Measurements from ENCODE around the gene ANKRD6. TPM values are rescaled to one million over a fixed set of nuclear protein-coding genes. Genes with fewer than 3 reads are reported as not detected.

ANKRD6 gene
- polyA plus RNA-seq, 1 experiment, result 1.1 TPM

DNA sequence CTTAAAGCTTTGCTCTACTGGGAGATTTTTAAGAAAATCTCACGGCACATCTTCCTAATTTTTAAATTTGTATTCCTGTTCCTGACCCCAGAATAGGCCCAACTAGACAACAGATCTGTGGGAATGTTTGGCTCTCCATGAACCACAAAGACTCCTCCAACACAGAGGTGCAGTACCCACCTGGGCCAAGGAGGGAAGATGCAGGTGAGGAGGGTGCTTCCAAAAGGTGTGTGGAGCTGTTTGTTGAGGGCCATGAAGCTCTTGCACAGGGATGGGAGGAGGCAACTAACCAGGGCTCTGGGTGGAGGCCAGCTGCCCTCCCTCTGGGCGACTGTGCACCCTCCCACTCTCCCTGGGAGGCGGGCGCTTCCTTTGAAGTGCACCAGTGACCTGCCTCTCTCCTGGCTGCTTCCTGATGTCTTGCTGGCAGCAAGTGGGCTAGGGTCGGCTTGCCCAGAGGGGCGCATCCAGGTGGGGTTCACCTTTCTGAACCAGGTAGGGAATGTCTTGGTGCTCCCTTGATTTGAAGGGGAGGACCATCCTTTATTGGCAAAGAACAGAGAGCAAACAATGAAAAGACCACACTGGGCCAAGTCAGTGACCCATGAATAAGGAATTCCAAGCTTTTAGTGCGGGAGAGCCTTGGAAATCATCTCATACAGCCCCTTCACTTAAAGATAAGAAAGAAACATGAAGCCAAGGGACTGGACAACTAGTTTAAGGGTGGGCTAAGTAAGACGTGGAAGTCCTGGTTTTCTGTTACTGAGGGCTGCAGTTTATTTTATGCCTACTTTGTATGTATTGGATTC, 76.0 kb downstream of the ANKRD6 start:
- Histone ChIP-seq H3K27me3 (ENCODE audit: control insufficient read depth, insufficient read depth, low read length) (no peaks in the 10 kb centered on the region), H3K36me3 (ENCODE audit: control insufficient read depth, insufficient read depth, low read length) (no peaks in the 10 kb centered on the region), H3K4me3 (ENCODE audit: low read depth, low read length) (no peak overlapping the region)
- CTCF ChIA-PET, result no interaction called here
- TF ChIP-seq, protein P1, sequence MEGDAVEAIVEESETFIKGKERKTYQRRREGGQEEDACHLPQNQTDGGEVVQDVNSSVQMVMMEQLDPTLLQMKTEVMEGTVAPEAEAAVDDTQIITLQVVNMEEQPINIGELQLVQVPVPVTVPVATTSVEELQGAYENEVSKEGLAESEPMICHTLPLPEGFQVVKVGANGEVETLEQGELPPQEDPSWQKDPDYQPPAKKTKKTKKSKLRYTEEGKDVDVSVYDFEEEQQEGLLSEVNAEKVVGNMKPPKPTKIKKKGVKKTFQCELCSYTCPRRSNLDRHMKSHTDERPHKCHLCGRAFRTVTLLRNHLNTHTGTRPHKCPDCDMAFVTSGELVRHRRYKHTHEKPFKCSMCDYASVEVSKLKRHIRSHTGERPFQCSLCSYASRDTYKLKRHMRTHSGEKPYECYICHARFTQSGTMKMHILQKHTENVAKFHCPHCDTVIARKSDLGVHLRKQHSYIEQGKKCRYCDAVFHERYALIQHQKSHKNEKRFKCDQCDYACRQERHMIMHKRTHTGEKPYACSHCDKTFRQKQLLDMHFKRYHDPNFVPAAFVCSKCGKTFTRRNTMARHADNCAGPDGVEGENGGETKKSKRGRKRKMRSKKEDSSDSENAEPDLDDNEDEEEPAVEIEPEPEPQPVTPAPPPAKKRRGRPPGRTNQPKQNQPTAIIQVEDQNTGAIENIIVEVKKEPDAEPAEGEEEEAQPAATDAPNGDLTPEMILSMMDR (IDR thresholded peaks at IDR 0.05; ENCODE audit: insufficient read depth, low read depth, low read length), result no peak
- DNase-seq (ENCODE audit: low read depth), result no peak
- POLR2A ChIA-PET, result no interaction called here

GRCh38 chr6:89509777-89510281, 76.9 kb downstream of the ANKRD6 start:
- Histone ChIP-seq H3K36me3 (ENCODE audit: control insufficient read depth, insufficient read depth, low read length) (no peaks in the 10 kb centered on the region), H3K4me3 (ENCODE audit: low read depth, low read length) (no peak overlapping the region), H3K27me3 (ENCODE audit: control insufficient read depth, insufficient read depth, low read length) (no peaks in the 10 kb centered on the region)
- DNase-seq (ENCODE audit: low read depth), result no peak
- ChIA-PET CTCF (no interaction called here), POLR2A (no interaction called here)
- TF ChIP-seq, protein P1 (IDR thresholded peaks at IDR 0.05; ENCODE audit: insufficient read depth, low read depth, low read length), result no peak

DNA sequence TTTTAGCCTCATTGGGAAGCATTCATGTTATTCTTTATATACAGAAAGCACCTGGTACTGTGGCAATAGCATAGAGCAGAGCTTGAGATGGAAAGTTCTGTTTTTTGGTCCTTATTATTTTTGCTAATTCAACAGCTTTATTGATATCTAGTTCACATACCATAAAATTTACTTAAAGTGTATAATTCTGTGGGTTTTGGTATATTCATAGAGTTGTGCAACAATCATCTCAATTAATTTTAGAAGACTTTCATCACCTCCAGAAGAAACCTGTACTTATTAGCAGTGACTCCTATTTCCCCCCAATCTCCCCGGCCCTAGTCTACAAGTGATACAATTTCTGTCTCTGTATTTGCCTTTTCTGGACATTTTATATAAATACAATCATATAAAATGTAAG, 77.4 kb downstream of the ANKRD6 start:
- ChIA-PET CTCF (no interaction called here), POLR2A (no interaction called here)
- Histone ChIP-seq H3K4me3 (ENCODE audit: low read depth, low read length) (no peak overlapping the region), H3K36me3 (ENCODE audit: control insufficient read depth, insufficient read depth, low read length) (no peaks in the 10 kb centered on the region), H3K27me3 (ENCODE audit: control insufficient read depth, insufficient read depth, low read length) (no peaks in the 10 kb centered on the region)
- no peak for DNase-seq (ENCODE audit: low read depth)
- TF ChIP-seq, protein P1 (IDR thresholded peaks at IDR 0.05; ENCODE audit: insufficient read depth, low read depth, low read length), result no peak

DNA sequence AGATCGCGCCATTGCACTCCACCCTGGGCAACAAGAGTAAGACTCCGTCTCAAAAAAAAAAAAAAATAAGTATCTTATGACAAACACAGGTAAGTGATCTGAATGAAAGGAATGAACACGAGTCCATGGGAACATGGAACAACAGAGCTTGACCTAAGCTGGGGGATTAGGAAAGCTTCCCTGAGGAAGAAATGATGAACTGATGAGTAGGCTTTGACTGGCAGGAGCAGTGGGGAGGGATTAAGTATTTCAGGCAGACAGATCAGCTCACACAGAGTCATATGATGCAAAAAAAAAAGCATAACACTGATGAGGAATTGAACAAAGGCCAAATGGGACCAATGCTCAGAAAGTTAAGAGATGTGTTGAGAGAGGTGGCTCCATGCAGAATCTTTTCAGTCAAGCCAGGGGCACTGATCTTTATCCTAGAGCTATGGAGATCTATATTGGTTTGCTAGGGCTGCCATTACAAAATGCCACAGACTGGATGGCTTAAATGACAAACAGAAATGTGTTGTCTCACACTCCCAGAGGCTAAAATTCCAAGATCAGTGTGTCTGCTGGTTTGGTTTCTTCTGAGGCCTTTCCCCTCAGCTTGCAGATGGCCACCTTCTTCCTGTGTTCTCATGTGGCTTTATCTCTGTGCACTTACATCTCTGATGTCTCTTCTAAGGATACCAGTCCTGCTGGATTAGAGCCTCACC, 85.6 kb downstream of the ANKRD6 start:
- Histone ChIP-seq H3K27me3 (ENCODE audit: control insufficient read depth, insufficient read depth, low read length) (no peaks in the 10 kb centered on the region), H3K4me3 (ENCODE audit: low read depth, low read length) (no peak overlapping the region), H3K36me3 (ENCODE audit: control insufficient read depth, insufficient read depth, low read length) (no peaks in the 10 kb centered on the region)
- TF ChIP-seq, protein P1 (IDR thresholded peaks at IDR 0.05; ENCODE audit: insufficient read depth, low read depth, low read length), result no peak
- CTCF ChIA-PET, result interaction anchor here (1.3 kb wide), 1 partner anchor 11 kb away, joined by 3 read pairs; no protein-coding TSS in a partner anchor
- POLR2A ChIA-PET, result no interaction called here
- DNase-seq (ENCODE audit: low read depth), result no peak

- Histone ChIP-seq H3K4me3 (ENCODE audit: low read depth, low read length) (no peak overlapping the region), H3K36me3 (ENCODE audit: control insufficient read depth, insufficient read depth, low read length) (no peaks in the 10 kb centered on the region), H3K27me3 (ENCODE audit: control insufficient read depth, insufficient read depth, low read length) (no peaks in the 10 kb centered on the region)
- POLR2A ChIA-PET, result no interaction called here
- CTCF ChIA-PET, result no interaction called here
- DNase-seq (ENCODE audit: low read depth), result no peak
- TF ChIP-seq, protein P1 (IDR thresholded peaks at IDR 0.05; ENCODE audit: insufficient read depth, low read depth, low read length), result no peak
Measured at GRCh38 chr6:89520736-89521135, 87.8 kb downstream of the ANKRD6 start.

Measured in BJ (cell line).